ENCODE results near the gene RETSAT. TPM values are rescaled to one million over a fixed set of nuclear protein-coding genes. Genes with fewer than 3 reads are reported as not detected.

Gene RETSAT
- total RNA-seq (2012; rRNA removed) (25.0 and 32.3 TPM in 2 replicates), polyA plus RNA-seq (2012; rRNA removed) (22.8 and 25.6 TPM in 2 replicates), Bru-seq, nascent RNA (percentile 56 among the genes with signal in this experiment), BruChase-seq, experiment 1, labeled RNA remaining after a 6-hour chase (percentile 75 among the genes with signal in this experiment), BruChase-seq, experiment 2, labeled RNA remaining after a 2-hour chase (percentile 66 among the genes with signal in this experiment)
- polyA plus RNA-seq (2012; cell fraction: cytosol; rRNA removed), result 12.7 and 18.2 TPM in 2 replicates
- polyA plus RNA-seq (2012; cell fraction: nucleus; rRNA removed; ENCODE audit: low replicate concordance), result 30.4 and 42.7 TPM in 2 replicates
- long read RNA-seq, transcript RETSAT-201 (11 exons, 3,100 nt), result major isoform, 7 of 31 reads
- long read RNA-seq, partial matches to known transcripts, result 12 of 31 reads
- long read RNA-seq, other reads (novel, unspliced or antisense), result 12 of 31 reads

- peaks cover 16% of the 10 kb centered on the region for H3K9me1 ChIP-seq (ENCODE audit: insufficient read depth, low read length)
- peak within 1 kb of the TSS; percentile 84 for H4K5ac ChIP-seq (ENCODE audit: low read depth, low read length)
- H4K20me1 ChIP-seq (ENCODE audit: insufficient read depth, low read length), result no peaks in the 10 kb centered on the region
- peak within 1 kb of the TSS; percentile 89 for H2BK5ac ChIP-seq (ENCODE audit: low read depth, low read length, poor library complexity, severe bottlenecking)
- dilution Hi-C loops (cut with HindIII; ENCODE audit: low sequenced_read_pairs, unreplicated experiment), result no loop called here
- H4K91ac ChIP-seq (ENCODE audit: insufficient read depth, low read depth, low read length), result peak within 1 kb of the TSS; percentile 84
- ATAC-seq (ENCODE audit: low read depth), result peak; percentile 99
- ChIA-PET POLR2A (ENCODE audit: unreplicated experiment) (interaction anchor here (0.6 to 1.2 kb wide), 5 partner anchors 10 to 279 kb away, joined by 3 to 7 read pairs (median 4); partner anchors contain the start of gene TGOLN2), CTCF (interaction anchor here (0.9 to 1.0 kb wide), 2 partner anchors 9 to 22 kb away, joined by 3 read pairs; no protein-coding TSS in a partner anchor)
- H3K23ac ChIP-seq (ENCODE audit: low read depth, low read length), result peak within 1 kb of the TSS; percentile 97
- peak within 1 kb of the TSS; percentile 87 for H3K4me2 ChIP-seq (ENCODE audit: low read depth, low read length)
- H3K36me3 ChIP-seq (ENCODE audit: control insufficient read depth, insufficient read depth, low read length), result peaks cover 28% of the 10 kb centered on the region
- H3K9me3 ChIP-seq (ENCODE audit: control insufficient read depth, insufficient read depth, low read length), result no peaks in the 10 kb centered on the region
- no peaks in the 10 kb centered on the region for H3K27me3 ChIP-seq (ENCODE audit: control insufficient read depth, insufficient read depth, low read length)
- H2AK9ac ChIP-seq (replicated peaks; ENCODE audit: low read depth, low read length, poor library complexity), result peak within 1 kb of the TSS; percentile 94
- H3K79me1 ChIP-seq (ENCODE audit: low read depth in 1 of 2, low read length in 2 of 2), result peaks cover 33 to 50% of the 10 kb centered on the region in 2 experiments
- peak within 1 kb of the TSS; percentile 87 for H3K27ac ChIP-seq (ENCODE audit: insufficient read depth, low read length)
- peak within 1 kb of the TSS; percentile 64 for H3K4me3 ChIP-seq (ENCODE audit: insufficient read depth, low read depth, low read length)
- peak within 1 kb of the TSS; percentile 98 for H2AFZ ChIP-seq (replicated peaks; ENCODE audit: low read length, poor library complexity)
- H2BK20ac ChIP-seq (ENCODE audit: low read depth, low read length), result no peak within 1 kb of the TSS
- H3K18ac ChIP-seq (ENCODE audit: low read depth, low read length), result peak within 1 kb of the TSS; percentile 77
- peak within 1 kb of the TSS; percentile 31; the same call in 1 of the 3 replicates for H2BK15ac ChIP-seq (ENCODE audit: low read depth, low read length)
- H2BK120ac ChIP-seq (ENCODE audit: low read depth, low read length), result peak within 1 kb of the TSS; percentile 62; the same call in 1 of the 2 replicates
- peak within 1 kb of the TSS; percentile 98 for H3K14ac ChIP-seq (replicated peaks; ENCODE audit: low read depth, low read length)
- peak; percentile 100 for DNase-seq
- intact Hi-C loops (cut with micrococcal nuclease), result loop anchor here (1.0 to 2.0 kb wide), 3 partner anchors 27 to 196 kb away; partner anchors contain the start of gene TGOLN2
- peak within 1 kb of the TSS; percentile 88 to 99 for H4K8ac ChIP-seq (ENCODE audit: low read depth in 2 of 2, low read length in 2 of 2)
- peak; percentile 24; the same call in 1 of the 2 replicates for TF ChIP-seq USF2 (IDR thresholded peaks at IDR 0.05; ENCODE audit: low read depth, low read length)
- no peak for TF ChIP-seq NFE2L2 (IDR thresholded peaks at IDR 0.05; ENCODE audit: low read depth, low read length)
- TF ChIP-seq BHLHE40 (IDR thresholded peaks at IDR 0.05; ENCODE audit: low read depth, low read length), result no peak
- TF ChIP-seq MXI1 (IDR thresholded peaks at IDR 0.05; ENCODE audit: borderline replicate concordance, low read depth, low read length), result peak; percentile 23; the same call in 1 of the 2 replicates
- TF ChIP-seq RAD21 (IDR thresholded peaks at IDR 0.05; ENCODE audit: low read length), result no peak
- peak; percentile 69 for TF ChIP-seq MAZ (IDR thresholded peaks at IDR 0.05; ENCODE audit: borderline replicate concordance, low read depth, low read length)
- no peak for TF ChIP-seq FOS (IDR thresholded peaks at IDR 0.05; ENCODE audit: low read depth, low read length)
- TF ChIP-seq POLR2A (IDR thresholded peaks at IDR 0.05; ENCODE audit: low read depth, low read length), result peak; percentile 98
- TF ChIP-seq SMC3 (IDR thresholded peaks at IDR 0.05; ENCODE audit: low read depth, low read length), result no peak
- TF ChIP-seq CEBPB (IDR thresholded peaks at IDR 0.05; ENCODE audit: low read depth, low read length), result no peak
- no peak for TF ChIP-seq RCOR1 (IDR thresholded peaks at IDR 0.05; ENCODE audit: insufficient replicate concordance, low read length)
- TF ChIP-seq RFX5 (IDR thresholded peaks at IDR 0.05; ENCODE audit: low read depth, low read length), result no peak
- TF ChIP-seq ELK1 (IDR thresholded peaks at IDR 0.05; ENCODE audit: borderline replicate concordance, low read depth, low read length), result no peak
- TF ChIP-seq MAFK (IDR thresholded peaks at IDR 0.05; ENCODE audit: low read depth, low read length), result no peak
- 2% methylated on average over 27 of the region's 42 CpGs; no CpG with 5 or more reads in 1 of the 2 experiments for WGBS, 2 experiments (ENCODE audit: extremely low coverage in 2 of 2, insufficient read length in 1 of 2)
- H3K56ac ChIP-seq (ENCODE audit: extremely low read depth, insufficient read depth, low read length), result peak within 1 kb of the TSS; percentile 90
- peak within 1 kb of the TSS; percentile 97 for H3K4ac ChIP-seq (ENCODE audit: low read depth, low read length)
- no TSS peak for BruUV-seq (replicated peaks)
- peak within 1 kb of the TSS; percentile 96 for H3K9ac ChIP-seq (ENCODE audit: low read depth, low read length)
- in situ Hi-C loops (cut with MboI; ENCODE audit: low sequenced_read_pairs), result no loop called here
- H2AK5ac ChIP-seq (ENCODE audit: low read depth, low read length), result peak within 1 kb of the TSS; percentile 90
- H3K4me1 ChIP-seq (ENCODE audit: control insufficient read depth, insufficient read depth, low read length), result peaks cover 6% of the 10 kb centered on the region
Measured at GRCh38 chr2:85354286-85355072, at the start of gene RETSAT, which contains the start of gene ELMOD3. Gene RETSAT (minus strand): TSS chr2:85354528. CDS start chr2:85354507, 21 bp downstream. Gene ELMOD3 (plus strand): TSS chr2:85354769. CDS start chr2:85357199, 2,430 bp downstream.

Measured in IMR-90 (cell line).